ENCODE measurements around the gene CCDC188.

- TF ChIP-seq CTCF (IDR thresholded peaks at IDR 0.05) (no peak), POLR2A (IDR thresholded peaks at IDR 0.05) (no peak), POLR2AphosphoS5 (IDR thresholded peaks at IDR 0.05) (no peak), EP300 (IDR thresholded peaks at IDR 0.05) (no peak)
Measured at GRCh38 chr22:20191000-20191515, 40.2 kb upstream of the CCDC188 start.
